K562 (cell line): ENCODE results near the gene CCR7. TPM values are rescaled to one million over a fixed set of nuclear protein-coding genes. Genes with fewer than 3 reads are reported as not detected.

Source experiments
- ATAC-seq: fragments of 200-7000 bp; cut with Tn5 transposase; 3 replicates; pipeline ENCODE4 v1.9.1; 2020; ENCODE audit warnings: moderate library complexity
- BruUV-seq: library from RNA; stranded (reverse); fragments of 400-500 nt; replicated peaks from 2 replicates; lab custom pipeline; 2021; lab: Mats Ljungman, UMichigan
- CTCF ChIA-PET: fragments of 300-600 bp; formaldehyde crosslinking; extraction: SDS; loops from one replicate; lab custom pipeline; 2021; ENCODE audit warnings: low intra/inter-chr PET ratio; lab: Yijun Ruan, JAX
- POLR2A ChIA-PET: fragments of 300-600, 350-650 bp; sonication (Branson Sonifier 250); formaldehyde crosslinking; extraction: SDS; loops from one replicate; lab custom pipeline; 2021; ENCODE audit warnings: antibody characterized with exemption, inconsistent platforms; lab: Yijun Ruan, JAX
- DNase-seq, 4 experiments: peaks; one replicate each; pipeline versions ENCODE4 v3.0.0 to v3.0.0-alpha.2; 2011 to 2018; ENCODE audit warnings: low spot score in 3 of 4, mixed read lengths in 3 of 4; ENCODE audit errors: extremely low read depth in 1 of 4
- FAIRE-seq: peaks from 2 replicates; lab custom pipeline; 2011; peaks lifted over from hg19 to GRCh38; lab: Jason Lieb, UNC
- H2AFZ ChIP-seq: 2 replicates; pipeline ENCODE4 v1.6.0; 2011; ENCODE audit warnings: low read depth, low read length, control low read depth, inconsistent platforms
- H3K27ac ChIP-seq: fragments of 200-600 bp; 3 replicates; pipeline ENCODE4 v1.8.0; 2011; ENCODE audit warnings: low read depth, mild to moderate bottlenecking, control low read depth, inconsistent platforms, low read length, moderate library complexity, mixed read lengths; ENCODE audit errors: extremely low read depth
- H3K27me3 ChIP-seq, 2 experiments: fragments of 300-600 bp in 1 of 2; 2 replicates in 1 of 2; 3 replicates in 1 of 2; pipeline versions ENCODE4 v1.6.0 to v1.8.0; 2011; ENCODE audit warnings: inconsistent platforms in 2 of 2, low read length in 2 of 2, mild to moderate bottlenecking in 1 of 2, mixed read lengths in 1 of 2, moderate library complexity in 1 of 2; ENCODE audit not compliant: control insufficient read depth in 2 of 2, insufficient read depth in 2 of 2
- H3K36me3 ChIP-seq: fragments of 300-600 bp; 3 replicates; pipeline ENCODE4 v1.8.0; 2011; ENCODE audit warnings: mild to moderate bottlenecking, low read length, inconsistent platforms; ENCODE audit not compliant: control insufficient read depth, insufficient read depth
- H3K4me1 ChIP-seq, 2 experiments: fragments of 200-600 bp in 1 of 2; replicated peaks in 1 of 2; 2 replicates in 1 of 2; 3 replicates in 1 of 2; pipeline versions ENCODE4 v1.5.1 to v1.8.0; 2011; ENCODE audit warnings: inconsistent platforms in 2 of 2, low read length in 2 of 2, mild to moderate bottlenecking in 1 of 2, mixed read lengths in 1 of 2, moderate library complexity in 1 of 2; ENCODE audit not compliant: control insufficient read depth in 2 of 2, insufficient read depth in 2 of 2
- H3K4me2 ChIP-seq: 2 replicates; pipeline ENCODE4 v1.6.1; 2011; ENCODE audit warnings: low read length, control low read depth, inconsistent platforms, mixed read lengths; ENCODE audit not compliant: insufficient read depth
- H3K4me3 ChIP-seq: fragments of 200-600 bp; sonication (generic), shearing (Covaris generic); 2 replicates; pipeline ENCODE4 v1.5.1; 2016; ENCODE audit warnings: control low read depth, inconsistent platforms
- H3K79me2 ChIP-seq: fragments of 200-600 bp; 3 replicates; pipeline ENCODE4 v1.8.0; 2011; ENCODE audit warnings: low read length, inconsistent platforms; ENCODE audit not compliant: control insufficient read depth, insufficient read depth
- H3K9ac ChIP-seq, 2 experiments: 2 replicates each; pipeline versions ENCODE4 v1.6.0 to v1.6.1; 2011; ENCODE audit warnings: low read depth in 2 of 2, low read length in 2 of 2, control low read depth in 1 of 2, inconsistent platforms in 1 of 2, mild to moderate bottlenecking in 1 of 2, mixed read lengths in 1 of 2; ENCODE audit not compliant: insufficient read depth in 1 of 2
- H3K9me1 ChIP-seq: one replicate; pipeline ENCODE4 v1.6.0; 2011; ENCODE audit warnings: inconsistent platforms, mild to moderate bottlenecking, low read length, moderate library complexity; ENCODE audit not compliant: control insufficient read depth, insufficient read depth
- H3K9me3 ChIP-seq: replicated peaks from 2 replicates; pipeline ENCODE4 v1.5.1; 2011; ENCODE audit warnings: low read depth, low read length, inconsistent platforms; ENCODE audit not compliant: control insufficient read depth, insufficient read depth
- H4K20me1 ChIP-seq: replicated peaks from 2 replicates; pipeline ENCODE4 v1.6.1; 2011; ENCODE audit warnings: low read length, inconsistent platforms, mixed read lengths; ENCODE audit not compliant: control insufficient read depth, insufficient read depth
- ATF3 ChIP-seq, 2 experiments: fragments of 450-650 bp in 1 of 2; sonication (generic) in 1 of 2; formaldehyde crosslinking in 1 of 2; IDR thresholded peaks in 1 of 2; conservative IDR thresholded peaks in 1 of 2; 2 replicates each; pipeline versions ENCODE4 v1.6.1 to v1.8.1; 2016 to 2023; ENCODE audit warnings: mild to moderate bottlenecking in 2 of 2, moderate library complexity in 2 of 2, inconsistent platforms in 1 of 2, missing genetic modification reagents in 1 of 2
- BRD4 ChIP-seq: fragments of 200-600 bp; sonication (generic); IDR thresholded peaks from 2 replicates; pipeline ENCODE4 v1.6.1; 2017; ENCODE audit warnings: inconsistent platforms
- BRF2 ChIP-seq: IDR thresholded peaks from 3 replicates; pipeline ENCODE4 v1.6.1; 2011; ENCODE audit warnings: borderline replicate concordance, mild to moderate bottlenecking; ENCODE audit not compliant: insufficient read length, insufficient read depth
- DMBX1 ChIP-seq: fragments of 250-450 bp; sonication (Bioruptor Pico); IDR thresholded peaks from 2 replicates; pipeline ENCODE4 v1.8.0; 2022; ENCODE audit warnings: inconsistent platforms, mild to moderate bottlenecking, moderate library complexity, borderline replicate concordance
- FOSL1 ChIP-seq: fragments of 200-800 bp; sonication (Bioruptor generic); conservative IDR thresholded peaks from 2 replicates; pipeline ENCODE4 v1.6.1; 2016; ENCODE audit warnings: missing genetic modification characterization, missing compliant biosample characterization
- MED1 ChIP-seq: sonication (generic); formaldehyde crosslinking; IDR thresholded peaks from 2 replicates; pipeline ENCODE4 v1.8.1; 2023; ENCODE audit warnings: missing genetic modification reagents, borderline replicate concordance
- ZNF12 ChIP-seq: sonication (generic); formaldehyde crosslinking; IDR thresholded peaks from 2 replicates; pipeline ENCODE4 v1.4.0; 2020; ENCODE audit warnings: mild to moderate bottlenecking, missing genetic modification reagents
- ZNF316 ChIP-seq: fragments of 450-650 bp; IDR thresholded peaks from 2 replicates; pipeline ENCODE4 v1.6.1; 2016
- ZNF655 ChIP-seq: fragments of 250-450 bp; sonication (Bioruptor Pico); IDR thresholded peaks from 2 replicates; pipeline ENCODE4 v1.5.0; 2021
- WGBS: fragments of 100-300 bp; shearing (Covaris generic); methylation state at CpG from one replicate; pipeline ENCODE4 v1.1.6; 2016; ENCODE audit warnings: low coverage, mixed read lengths; ENCODE audit not compliant: insufficient coverage; ENCODE audit errors: missing lambda C conversion rate; 5-methylcytosine and 5-hydroxymethylcytosine counted together
- in situ Hi-C: fragments of 300-500 bp; cut with MboI; formaldehyde crosslinking; loops from 4 replicates; pipeline ENCODE4 v1.15.0; 2018; ENCODE audit warnings: inconsistent platforms, mixed read lengths
- intact Hi-C: fragments of 100-400 bp; cut with micrococcal nuclease; formaldehyde crosslinking; loops from 2 replicates; pipeline ENCODE4 v1.14.2; 2022
- polyA plus RNA-seq, 8 experiments: library from polyadenylated mRNA; depleted of rRNA in 4 of 8; stranded (reverse) in 5 of 8; unstranded in 3 of 8; fragments of >200 nt; fragmentation: Nextera tagmentation in 2 of 8; fragmentation: Illumina TruSeq in 1 of 8; extraction: Ambion mirVana in 2 of 8; extraction: Trizol in 1 of 8; gene quantifications; 2 replicates each; pipeline versions ENCODE4 v1.2.1 to v1.2.3, GENCODE V29; 2011 to 2014; ENCODE audit warnings: inconsistent platforms in 1 of 8, missing spikeins in 1 of 8
- total RNA-seq, 7 experiments: library from RNA; depleted of rRNA in 6 of 7; stranded (reverse); fragments of >200 nt in 6 of 7; fragmentation: Illumina TruSeq in 2 of 7; extraction: Trizol in 2 of 7; gene quantifications; 2 replicates each; pipeline versions ENCODE4 v1.2.1 to v1.2.3, GENCODE V29; 2011 to 2021; ENCODE audit warnings: low replicate concordance in 1 of 7

CCR7 gene
- total and polyA plus RNA-seq, 9 of the 15 experiments (the other 6 are each of a cell fraction or from before 2014, with no cell fraction given) = 0.14 to 1.4 (median 0.56) TPM

GRCh38 chr17:40519089-40519775 lies 46.0 kb downstream of the CCR7 start (continued):
- no peak for TF ChIP-seq BRD4
- no peak for TF ChIP-seq ZNF12 (CRISPR knock-in tag)
- TF ChIP-seq BRF2 = no peak
- TF ChIP-seq ZNF655 = no peak
- no peak for TF ChIP-seq DMBX1 (CRISPR knock-in tag)
- TF ChIP-seq, all 486 proteins: peak for 0

- Histone ChIP-seq H3K9me3 (no peaks in the 10 kb centered on the region; the same call in 1 of the 2 replicates), H3K79me2 (no peaks in the 10 kb centered on the region), H2AFZ (no peak overlapping the region), H3K36me3 (no peaks in the 10 kb centered on the region), H3K4me1 (peaks cover 19 to 40% of the 10 kb centered on the region in 2 experiments), H3K4me3 (no peak overlapping the region), H4K20me1 (no peaks in the 10 kb centered on the region), H3K9ac (no peak overlapping the region), H3K9me1 (no peaks in the 10 kb centered on the region)
- ChIA-PET CTCF (no interaction called here), POLR2A (interaction anchor here (0.5 kb wide), 1 partner anchor 299 kb away, joined by 3 read pairs; the partner anchor contains the start of gene WIPF2)
- in situ Hi-C loops (no loop called here), intact Hi-C loops (no loop called here)
- peak in 1 of 4 experiments; percentile 32 for DNase-seq
- TF ChIP-seq FOSL1 (tag) (peak; percentile 52; the same call in 1 of the 2 replicates), MED1 (CRISPR knock-in tag) (no peak), ATF3 (IDR thresholded peaks at IDR 0.05) (peak; percentile 21; the same call in 1 of the 2 replicates), ATF3 (CRISPR knock-in tag; conservative IDR thresholded peaks at IDR 0.05) (no peak), ZNF316 (peak; percentile 66)
- TF ChIP-seq, all 486 proteins: peak for 3
- H3K27ac ChIP-seq = peak overlapping the region; percentile 46; the same call in 2 of the 3 replicates
- H3K4me2 ChIP-seq = no peak overlapping the region
- 75% methylated on average over 5 of the region's 5 CpGs for WGBS
- ATAC-seq (no peak), FAIRE-seq (no peak)
- BruUV-seq = no TSS peak
- no peaks in the 10 kb centered on the region for H3K27me3 ChIP-seq
These were observed 46.7 kb downstream of the CCR7 start for GRCh38 chr17:40518401-40519088.
